GM12878 (cell line): Measurements from ENCODE around the gene GSAP. TPM values are rescaled to one million over a fixed set of nuclear protein-coding genes. Genes with fewer than 3 reads are reported as not detected.

Experiments
- BACH1 ChIP-seq: fragments of 450-650 bp; IDR thresholded peaks from 2 replicates; pipeline ENCODE4 v1.6.1; 2017; ENCODE audit warnings: mild to moderate bottlenecking, borderline replicate concordance
- CBFB ChIP-seq: IDR thresholded peaks from 2 replicates; pipeline ENCODE4 v1.6.1; 2016; ENCODE audit warnings: antibody characterized with exemption, low read depth
- EGR1 ChIP-seq, 2 experiments: IDR thresholded peaks; 1 replicate in 1 of 2; 2 replicates in 1 of 2; pipeline ENCODE4 v1.6.1; 2011 to 2012; ENCODE audit warnings: low read depth in 2 of 2, low read length in 2 of 2, borderline replicate concordance in 1 of 2, mild to moderate bottlenecking in 1 of 2, moderate library complexity in 1 of 2
- MTA3 ChIP-seq: IDR thresholded peaks from 2 replicates; pipeline ENCODE4 v1.6.1; 2012; ENCODE audit warnings: low read length, inconsistent platforms, borderline replicate concordance
- POLR2AphosphoS2 ChIP-seq: IDR thresholded peaks from 2 replicates; pipeline ENCODE4 v1.6.1; 2011; ENCODE audit warnings: low read depth, mild to moderate bottlenecking, low read length, improper control_type of control experiment, moderate library complexity
- USF1 ChIP-seq: IDR thresholded peaks from 2 replicates; pipeline ENCODE4 v1.6.1; 2011; ENCODE audit warnings: borderline replicate concordance, low read depth, mild to moderate bottlenecking, moderate library complexity, mixed read lengths, low read length; ENCODE audit not compliant: insufficient read depth; ENCODE audit errors: extremely low read length
- YBX1 ChIP-seq: fragments of 450-650 bp; IDR thresholded peaks from 2 replicates; pipeline ENCODE4 v1.6.1; 2016; ENCODE audit warnings: antibody characterized with exemption
- polyA plus RNA-seq, 11 experiments: library from polyadenylated mRNA; depleted of rRNA in 4 of 11; unstranded in 6 of 11; stranded (reverse) in 5 of 11; fragments of >200 nt; fragmentation: Nextera tagmentation in 4 of 11; fragmentation: Illumina TruSeq in 1 of 11; extraction: Ambion mirVana in 4 of 11; extraction: Trizol in 1 of 11; gene quantifications; 1 replicate in 1 of 11; 2 replicates in 10 of 11; pipeline versions ENCODE4 v1.2.1 to v1.2.3, GENCODE V29; 2011 to 2016; ENCODE audit warnings: inconsistent platforms in 2 of 11, missing spikeins in 2 of 11, low read depth in 1 of 11
- total RNA-seq, 4 experiments: library from RNA; depleted of rRNA in 3 of 4; stranded (reverse); fragments of >200 nt in 3 of 4; fragmentation: Illumina TruSeq in 1 of 4; extraction: Trizol in 1 of 4; gene quantifications; 2 replicates each; pipeline versions ENCODE4 v1.2.1 to v1.2.3, GENCODE V29; 2013 to 2021
- TF ChIP-seq, protein P1 (sequence below): fragments of 450-650 bp; formaldehyde crosslinking; IDR thresholded peaks from 2 replicates; pipeline ENCODE4 v1.5.0; 2022; ENCODE audit warnings: mild to moderate bottlenecking, missing genetic modification characterization

The GSAP gene
- total and polyA plus RNA-seq, 10 of the 15 experiments (the other 5 are each of a cell fraction or from before 2014, with no cell fraction given) = 6.6 to 38.1 (median 21.8) TPM

- no peak for TF ChIP-seq MTA3
- TF ChIP-seq YBX1 = no peak
- TF ChIP-seq, protein P1, sequence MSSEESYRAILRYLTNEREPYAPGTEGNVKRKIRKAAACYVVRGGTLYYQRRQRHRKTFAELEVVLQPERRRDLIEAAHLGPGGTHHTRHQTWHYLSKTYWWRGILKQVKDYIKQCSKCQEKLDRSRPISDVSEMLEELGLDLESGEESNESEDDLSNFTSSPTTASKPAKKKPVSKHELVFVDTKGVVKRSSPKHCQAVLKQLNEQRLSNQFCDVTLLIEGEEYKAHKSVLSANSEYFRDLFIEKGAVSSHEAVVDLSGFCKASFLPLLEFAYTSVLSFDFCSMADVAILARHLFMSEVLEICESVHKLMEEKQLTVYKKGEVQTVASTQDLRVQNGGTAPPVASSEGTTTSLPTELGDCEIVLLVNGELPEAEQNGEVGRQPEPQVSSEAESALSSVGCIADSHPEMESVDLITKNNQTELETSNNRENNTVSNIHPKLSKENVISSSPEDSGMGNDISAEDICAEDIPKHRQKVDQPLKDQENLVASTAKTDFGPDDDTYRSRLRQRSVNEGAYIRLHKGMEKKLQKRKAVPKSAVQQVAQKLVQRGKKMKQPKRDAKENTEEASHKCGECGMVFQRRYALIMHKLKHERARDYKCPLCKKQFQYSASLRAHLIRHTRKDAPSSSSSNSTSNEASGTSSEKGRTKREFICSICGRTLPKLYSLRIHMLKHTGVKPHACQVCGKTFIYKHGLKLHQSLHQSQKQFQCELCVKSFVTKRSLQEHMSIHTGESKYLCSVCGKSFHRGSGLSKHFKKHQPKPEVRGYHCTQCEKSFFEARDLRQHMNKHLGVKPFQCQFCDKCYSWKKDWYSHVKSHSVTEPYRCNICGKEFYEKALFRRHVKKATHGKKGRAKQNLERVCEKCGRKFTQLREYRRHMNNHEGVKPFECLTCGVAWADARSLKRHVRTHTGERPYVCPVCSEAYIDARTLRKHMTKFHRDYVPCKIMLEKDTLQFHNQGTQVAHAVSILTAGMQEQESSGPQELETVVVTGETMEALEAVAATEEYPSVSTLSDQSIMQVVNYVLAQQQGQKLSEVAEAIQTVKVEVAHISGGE = no peak
- no peak for TF ChIP-seq CBFB
- TF ChIP-seq POLR2AphosphoS2 = no peak
- TF ChIP-seq BACH1 = no peak
- no peak for TF ChIP-seq EGR1 (IDR thresholded peaks at IDR 0.05; ENCODE audit: borderline replicate concordance in 1 of 2, low read depth in 2 of 2, low read length in 2 of 2)
- TF ChIP-seq USF1 = no peak
Observed at GRCh38 chr7:77315182-77315591, 101.0 kb downstream of the GSAP start (continued).
